Smooth muscle cell of the brain vasculature (primary cell): ENCODE measurements around the gene ZDHHC14.
"Not testable (repeated sequence)": the region's sequence is repeated elsewhere in the genome, so short reads cannot be mapped to it uniquely, and the experiment has no call there.

Source experiments
- DNase-seq: peaks from one replicate; pipeline ENCODE4 v3.0.0-alpha.2; 2012; ENCODE audit warnings: low read depth, low spot score

Gene ZDHHC14

DNA sequence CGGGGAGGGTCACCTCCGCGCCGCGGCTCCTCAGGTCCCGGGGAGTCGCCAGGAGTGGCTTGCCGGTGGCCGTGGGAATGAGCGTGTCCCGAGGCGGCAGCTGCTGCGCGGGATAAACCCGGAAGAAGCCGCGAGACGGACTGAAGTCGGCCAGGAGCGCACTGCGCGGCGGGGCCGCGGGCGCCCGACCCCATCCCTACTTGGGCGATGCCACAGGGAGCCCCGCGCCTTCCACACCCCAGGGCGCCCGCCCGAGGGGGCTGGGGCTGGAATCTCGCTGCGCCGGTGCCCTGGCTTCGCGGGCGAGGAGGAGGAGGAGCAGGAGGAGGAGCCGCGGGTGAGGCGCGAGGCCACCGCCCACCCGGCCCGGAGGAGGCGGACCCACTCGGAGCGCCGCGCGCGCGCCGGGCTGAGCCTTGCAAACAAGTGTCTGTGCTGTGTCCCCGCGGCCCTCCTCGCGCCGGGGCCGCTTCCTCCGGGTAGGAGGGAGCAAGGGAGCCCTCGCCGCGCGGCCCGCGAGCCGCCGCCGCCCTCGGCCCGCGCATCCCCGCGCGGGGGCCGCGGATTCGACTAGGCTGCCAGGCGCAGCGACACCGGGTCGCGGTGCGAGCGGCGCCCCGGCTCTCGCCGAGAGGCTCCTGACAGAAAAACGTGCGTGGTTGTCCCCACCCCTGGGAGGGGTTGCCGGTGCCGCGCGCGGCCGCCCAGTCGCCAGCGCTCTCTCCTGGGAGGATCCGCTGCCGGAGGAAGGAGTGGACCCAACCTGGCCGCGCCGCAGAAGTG, at the start of gene ZDHHC14:
TSS of gene ZDHHC14 (plus strand) at position 412 of the 783 bp plus-strand sequence.
- peak; percentile 53 for DNase-seq

DNA sequence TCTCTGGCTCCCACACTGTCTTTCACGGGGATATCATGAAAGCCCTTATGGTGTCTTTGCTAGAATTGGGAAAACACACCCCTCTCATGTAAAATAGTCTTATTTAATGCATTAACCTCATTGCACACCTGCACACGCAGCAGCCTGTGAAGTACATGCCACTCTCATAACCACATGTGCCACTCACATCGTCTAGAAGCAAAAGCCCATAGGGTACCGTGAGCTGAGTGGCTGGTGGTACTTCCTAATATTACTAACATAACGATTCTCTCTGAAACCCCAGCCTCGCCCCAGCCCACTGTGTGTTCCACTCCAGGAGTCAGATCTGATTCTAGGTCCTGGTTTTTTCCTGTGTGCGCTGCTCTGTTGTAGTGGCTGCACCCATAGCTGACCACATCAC, 48.2 kb upstream of the ZDHHC14 start:
- DNase-seq: no peak

- no peak for DNase-seq
Observed at GRCh38 chr6:157333537-157333936, 47.5 kb upstream of the ZDHHC14 start.

DNA sequence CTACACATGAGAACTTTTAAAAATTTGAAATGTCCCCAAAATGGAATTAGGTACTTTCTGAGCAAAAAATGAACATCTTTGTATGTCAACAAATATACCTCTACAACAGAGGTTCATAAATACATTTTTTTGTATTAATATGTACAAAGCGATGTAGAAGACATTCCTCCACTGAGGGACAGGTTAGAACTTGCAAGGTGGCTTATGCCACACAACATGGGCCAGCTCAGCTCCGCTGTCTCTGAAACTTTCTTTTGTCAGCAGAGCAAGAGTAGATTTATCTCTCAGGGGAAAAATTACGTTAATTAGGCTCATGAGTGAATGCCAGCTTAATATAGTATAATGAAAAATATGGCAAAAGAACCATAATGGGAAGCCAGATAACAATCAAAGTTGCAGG, 47.0 kb upstream of the ZDHHC14 start:
- DNase-seq: no peak

GRCh38 chr6:157335829-157336228, 45.2 kb upstream of the ZDHHC14 start:
- no peak for DNase-seq

- not testable (repeated sequence) for DNase-seq
Observed at GRCh38 chr6:157337276-157337675, 43.7 kb upstream of the ZDHHC14 start.

DNA sequence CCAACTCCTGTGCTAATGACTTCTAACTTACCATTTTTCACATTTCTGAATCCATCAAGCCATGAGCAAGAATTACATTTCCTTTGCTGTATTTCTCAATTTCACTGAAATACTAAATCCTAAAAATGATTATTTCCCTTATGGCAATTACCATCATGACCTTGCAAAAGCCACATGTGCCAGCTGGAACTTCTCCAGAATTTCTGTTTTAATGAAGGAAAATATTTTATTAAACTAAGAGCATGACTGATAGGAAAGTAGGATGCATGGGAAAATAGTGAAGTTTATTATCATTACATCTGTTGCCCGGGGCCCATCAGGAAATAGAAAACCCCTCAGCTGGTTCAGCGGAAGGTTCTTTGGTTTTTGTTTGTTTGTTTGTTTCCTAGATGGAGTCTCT, 43.2 kb upstream of the ZDHHC14 start:
- no peak for DNase-seq

DNA sequence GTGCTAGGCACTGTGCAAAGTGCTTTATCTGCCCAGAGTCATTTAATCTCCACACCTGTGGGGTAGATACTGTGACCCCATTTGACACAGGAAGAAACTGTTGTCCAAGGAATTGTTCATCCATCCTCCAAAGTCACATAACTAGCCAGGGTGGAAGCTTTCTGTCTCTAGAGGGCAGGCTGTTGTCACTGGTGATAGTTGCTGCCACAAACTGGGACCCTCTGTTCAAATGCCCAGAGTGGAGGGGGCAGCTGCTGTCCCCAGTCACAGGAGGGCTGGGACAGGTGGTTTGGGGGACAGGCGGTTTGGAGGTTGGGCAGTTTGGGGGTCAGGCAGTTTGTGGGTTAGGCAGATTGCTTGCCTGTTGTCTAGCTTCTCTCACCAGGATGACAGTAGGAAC, 41.6 kb upstream of the ZDHHC14 start:
- DNase-seq: no peak

GRCh38 chr6:157343732-157344131, 37.3 kb upstream of the ZDHHC14 start:
- DNase-seq: no peak

GRCh38 chr6:157346373-157346772, 34.6 kb upstream of the ZDHHC14 start:
- no peak for DNase-seq

DNA sequence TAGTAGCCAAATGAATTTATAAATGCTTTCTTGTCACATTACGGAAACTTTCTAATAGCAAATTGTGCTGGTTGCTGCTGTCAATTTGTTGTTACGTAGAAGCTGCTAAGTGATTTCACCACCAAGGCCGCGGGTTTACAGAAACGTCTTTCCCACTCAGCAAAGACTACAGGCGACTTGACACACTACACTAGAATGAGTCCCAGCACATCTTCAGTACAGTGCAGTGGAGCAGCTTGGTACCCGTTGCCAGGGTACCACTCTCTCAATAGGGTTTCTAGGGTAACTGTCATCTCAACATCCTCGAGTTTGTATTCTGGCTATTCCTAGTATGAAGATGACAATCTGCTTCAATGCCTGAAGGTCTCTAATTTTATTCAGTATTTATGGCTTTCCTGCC, 22.7 kb upstream of the ZDHHC14 start:
- no peak for DNase-seq

DNA sequence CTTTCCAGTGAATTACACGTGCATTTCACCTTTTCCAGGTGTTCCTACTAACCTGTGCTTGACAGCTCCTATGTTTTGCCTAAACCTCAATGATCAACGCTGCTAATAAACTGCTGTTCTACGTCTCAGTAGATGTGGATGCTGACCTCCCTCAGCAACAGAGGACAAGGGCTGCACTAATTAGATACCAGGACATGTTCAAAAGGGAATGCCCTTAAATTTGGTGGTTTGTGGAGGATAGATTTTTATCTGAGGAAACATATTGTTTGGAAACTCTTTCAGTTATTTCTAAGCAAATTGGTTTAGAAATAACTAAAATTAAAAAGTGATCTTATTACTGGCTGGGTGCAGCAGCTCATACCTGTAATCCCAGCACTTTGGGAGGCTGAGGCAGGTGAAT, 19.1 kb upstream of the ZDHHC14 start:
- no peak for DNase-seq

DNA sequence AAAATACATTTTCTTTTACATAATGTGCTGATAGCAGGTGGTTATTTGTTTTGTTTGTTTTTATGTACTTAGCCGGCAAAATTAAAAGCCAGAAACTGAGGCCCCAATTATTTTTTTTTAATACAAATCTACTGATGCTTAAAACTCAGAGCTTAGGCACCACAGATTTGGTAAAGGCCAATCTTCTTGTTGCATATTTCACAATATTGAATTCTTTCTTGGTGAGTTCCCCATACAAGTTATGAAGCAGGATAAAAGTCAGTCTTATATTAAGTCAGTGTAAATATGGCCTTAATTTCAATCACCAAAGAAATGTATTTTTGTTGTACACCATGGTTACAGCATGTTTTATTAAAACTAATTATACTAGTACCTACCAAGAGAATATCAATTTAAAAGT, 16.3 kb upstream of the ZDHHC14 start:
- DNase-seq: no peak

- DNase-seq: no peak
Observed at GRCh38 chr6:157366648-157367047, 14.3 kb upstream of the ZDHHC14 start.

GRCh38 chr6:157368359-157369049, 12.5 kb upstream of the ZDHHC14 start:
- DNase-seq: no peak

DNA sequence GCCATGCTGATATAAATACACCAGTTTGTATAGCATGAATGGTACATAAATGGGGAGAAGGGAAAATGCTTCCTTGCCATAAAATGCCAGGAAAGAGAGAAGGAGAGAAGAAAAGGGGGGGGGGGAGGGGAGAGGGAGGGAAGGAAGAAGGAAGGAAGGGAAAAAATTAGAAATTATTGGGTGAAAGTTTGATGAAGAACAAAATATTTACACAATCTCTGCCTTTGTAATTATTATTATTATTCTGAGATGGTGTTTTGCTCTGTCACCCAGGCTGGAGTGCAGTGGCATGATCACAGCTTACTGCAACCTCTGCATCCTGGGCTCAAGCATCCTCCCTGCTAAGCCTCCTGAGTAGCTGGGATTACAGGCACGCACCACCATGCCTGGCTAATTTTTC, 10.2 kb upstream of the ZDHHC14 start:
- DNase-seq: no peak

- DNase-seq: no peak
Observed at GRCh38 chr6:157372501-157373280, 8.3 kb upstream of the ZDHHC14 start.

DNA sequence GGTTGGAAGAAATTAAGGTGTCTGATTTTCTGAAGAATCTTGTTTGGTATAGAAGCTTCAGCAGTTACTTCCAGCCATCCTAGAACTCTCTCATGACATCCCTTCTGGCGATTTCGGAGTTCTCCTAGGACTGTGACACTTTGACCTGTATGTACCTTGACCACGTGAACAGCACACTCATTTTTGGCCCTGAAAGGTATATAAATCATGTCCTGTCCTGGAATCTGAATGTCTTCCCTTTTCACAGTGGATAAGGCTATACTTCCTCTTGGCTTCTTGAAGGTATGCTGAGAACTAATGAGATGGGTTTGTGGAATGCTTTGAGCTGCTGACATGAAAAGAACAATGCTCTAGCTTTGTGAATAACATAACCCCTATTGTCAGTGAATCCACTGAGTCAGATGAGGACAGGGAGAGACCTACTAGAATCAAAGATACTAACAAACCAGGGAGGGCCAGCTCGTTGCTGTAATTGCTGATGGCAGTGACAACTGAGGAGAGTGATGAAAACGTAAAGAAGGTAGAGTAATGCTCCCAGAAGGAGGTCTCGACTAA, 6.0 kb upstream of the ZDHHC14 start:
- DNase-seq: no peak

DNA sequence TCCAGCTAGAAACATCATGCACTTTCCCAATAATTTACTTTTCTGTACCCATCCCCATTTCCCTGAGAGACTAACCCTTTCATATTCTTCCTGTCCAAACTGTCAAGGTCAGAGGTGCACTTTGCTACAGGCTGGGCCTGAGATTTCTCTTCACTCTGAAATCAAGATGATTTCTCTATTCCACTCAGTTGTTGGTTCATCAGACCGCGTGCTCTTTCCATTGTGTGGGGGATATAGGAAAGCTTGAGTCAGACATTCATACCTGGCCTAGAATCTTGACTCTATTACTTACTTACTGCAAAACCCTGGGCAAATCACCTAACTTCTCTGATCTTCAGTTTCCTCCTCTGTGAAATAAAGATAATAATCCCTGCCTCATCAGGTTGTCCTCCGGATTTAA, 4.7 kb upstream of the ZDHHC14 start:
- no peak for DNase-seq

DNA sequence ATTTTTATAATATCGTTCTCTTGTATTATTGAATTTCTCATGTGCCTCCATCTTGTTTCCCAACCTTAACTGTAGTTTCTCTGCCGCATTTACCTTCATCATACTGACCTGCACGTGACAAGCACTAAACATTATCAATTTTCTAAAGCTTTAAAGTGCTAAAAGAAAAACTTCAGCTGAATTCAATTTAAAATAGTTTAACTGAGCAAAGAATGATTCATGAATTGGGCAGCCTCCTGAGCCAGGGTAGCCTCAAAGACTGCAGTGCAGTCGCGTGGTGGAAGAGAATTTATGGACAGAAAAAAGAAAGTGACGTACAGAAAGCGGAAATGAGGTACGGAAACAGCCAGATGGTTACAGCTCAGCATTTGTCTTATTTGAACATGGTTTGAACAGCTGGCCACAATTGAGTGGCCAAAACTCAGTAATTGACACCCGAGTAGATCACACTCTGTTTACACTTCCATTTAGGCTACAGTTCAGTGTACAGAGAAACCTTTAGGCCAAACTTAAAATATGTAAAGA, 4.2 kb upstream of the ZDHHC14 start:
- DNase-seq: no peak

GRCh38 chr6:157379656-157380457, 1.1 kb upstream of the ZDHHC14 start:
- DNase-seq: peak; percentile 66
